ENCODE measurements around the gene CDRT4. TPM values are rescaled to one million over a fixed set of nuclear protein-coding genes. Genes with fewer than 3 reads are reported as not detected.

CDRT4 gene
- polyA plus RNA-seq, 1 experiment = 5.9 TPM

GRCh38 chr17:15469260-15469659, 1.8 kb upstream of the CDRT4 start:
- H3K36me3 ChIP-seq (ENCODE audit: control insufficient read depth, insufficient read depth, low read length) = no peaks in the 10 kb centered on the region
- no peak for TF ChIP-seq CTCF (IDR thresholded peaks at IDR 0.05; ENCODE audit: insufficient read depth, low read depth, low read length)
- no peak for DNase-seq (ENCODE audit: low read depth)
- H3K27me3 ChIP-seq (ENCODE audit: control insufficient read depth, insufficient read depth, low read length) = no peaks in the 10 kb centered on the region
- ChIA-PET POLR2A (no interaction called here), CTCF (no interaction called here)
- H3K4me3 ChIP-seq (ENCODE audit: low read depth, low read length) = no peak overlapping the region

- ChIA-PET POLR2A (no interaction called here), CTCF (no interaction called here)
- no peaks in the 10 kb centered on the region for H3K36me3 ChIP-seq (ENCODE audit: control insufficient read depth, insufficient read depth, low read length)
- TF ChIP-seq CTCF (IDR thresholded peaks at IDR 0.05; ENCODE audit: insufficient read depth, low read depth, low read length) = no peak
- no peak overlapping the region for H3K4me3 ChIP-seq (ENCODE audit: low read depth, low read length)
- no peak for DNase-seq (ENCODE audit: low read depth)
- no peaks in the 10 kb centered on the region for H3K27me3 ChIP-seq (ENCODE audit: control insufficient read depth, insufficient read depth, low read length)
Observed at GRCh38 chr17:15468126-15468525, 705 bp upstream of the CDRT4 start.

GRCh38 chr17:15466131-15466530, 1.3 kb downstream of the CDRT4 start:
- ChIA-PET CTCF (interaction anchor here (0.7 kb wide), 1 partner anchor 205 kb away, joined by 3 read pairs; no protein-coding TSS in a partner anchor), POLR2A (interaction anchor here (0.6 kb wide), 1 partner anchor 31 kb away, joined by 3 read pairs; no protein-coding TSS in a partner anchor)
- no peaks in the 10 kb centered on the region for H3K36me3 ChIP-seq (ENCODE audit: control insufficient read depth, insufficient read depth, low read length)
- H3K27me3 ChIP-seq (ENCODE audit: control insufficient read depth, insufficient read depth, low read length) = no peaks in the 10 kb centered on the region
- H3K4me3 ChIP-seq (ENCODE audit: low read depth, low read length) = no peak overlapping the region
- DNase-seq (ENCODE audit: low read depth) = no peak
- TF ChIP-seq CTCF (IDR thresholded peaks at IDR 0.05; ENCODE audit: insufficient read depth, low read depth, low read length) = no peak

- TF ChIP-seq CTCF (IDR thresholded peaks at IDR 0.05; ENCODE audit: insufficient read depth, low read depth, low read length) = no peak
- no peak for DNase-seq (ENCODE audit: low read depth)
- Histone ChIP-seq H3K4me3 (ENCODE audit: low read depth, low read length) (no peak overlapping the region), H3K27me3 (ENCODE audit: control insufficient read depth, insufficient read depth, low read length) (no peaks in the 10 kb centered on the region), H3K36me3 (ENCODE audit: control insufficient read depth, insufficient read depth, low read length) (no peaks in the 10 kb centered on the region)
- ChIA-PET POLR2A (no interaction called here), CTCF (no interaction called here)
Observed at GRCh38 chr17:15465045-15465701, 2.2 kb downstream of the CDRT4 start.

- CTCF ChIA-PET = interaction anchor here (0.5 to 1.4 kb wide), 4 partner anchors 11 to 206 kb away, joined by 3 to 6 read pairs (median 4); no protein-coding TSS in a partner anchor
Observed at GRCh38 chr17:15464231-15464985, 3.0 kb downstream of the CDRT4 start.

More at GRCh38 chr17:15464231-15464985, 3.0 kb downstream of the CDRT4 start:
- H3K27me3 ChIP-seq (ENCODE audit: control insufficient read depth, insufficient read depth, low read length) = no peaks in the 10 kb centered on the region
- no peak for DNase-seq (ENCODE audit: low read depth)
- POLR2A ChIA-PET = no interaction called here
- TF ChIP-seq CTCF (IDR thresholded peaks at IDR 0.05; ENCODE audit: insufficient read depth, low read depth, low read length) = no peak
- no peaks in the 10 kb centered on the region for H3K36me3 ChIP-seq (ENCODE audit: control insufficient read depth, insufficient read depth, low read length)
- no peak overlapping the region for H3K4me3 ChIP-seq (ENCODE audit: low read depth, low read length)
